Fibroblast of peridontal ligament (primary cell): ENCODE measurements around the gene CARD10.

Experiments used
- DNase-seq: peaks from one replicate; pipeline ENCODE4 v3.0.0-alpha.2; 2010; ENCODE audit errors: extremely low read depth

The CARD10 gene

DNA sequence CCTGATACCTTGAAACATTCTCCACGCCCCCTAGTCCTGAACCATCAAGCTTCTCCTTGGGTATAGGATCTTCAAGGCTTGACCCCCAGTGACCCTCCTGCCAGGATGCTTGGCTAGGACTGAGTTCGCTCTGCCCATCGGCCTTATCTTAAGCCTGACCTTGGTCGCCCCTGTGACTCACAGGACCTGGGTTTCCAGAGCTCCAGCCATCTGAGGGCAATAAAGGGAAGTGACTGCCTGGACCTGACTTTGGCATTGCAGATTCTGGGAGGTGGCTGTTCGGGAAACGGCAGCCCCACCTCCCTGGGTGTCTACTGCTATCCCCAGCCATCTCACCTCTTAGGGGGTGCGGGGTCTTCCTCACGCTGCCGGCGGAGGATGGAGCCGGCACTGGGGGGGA is 15.4 kb downstream of the CARD10 start:
- no peak for DNase-seq

DNA sequence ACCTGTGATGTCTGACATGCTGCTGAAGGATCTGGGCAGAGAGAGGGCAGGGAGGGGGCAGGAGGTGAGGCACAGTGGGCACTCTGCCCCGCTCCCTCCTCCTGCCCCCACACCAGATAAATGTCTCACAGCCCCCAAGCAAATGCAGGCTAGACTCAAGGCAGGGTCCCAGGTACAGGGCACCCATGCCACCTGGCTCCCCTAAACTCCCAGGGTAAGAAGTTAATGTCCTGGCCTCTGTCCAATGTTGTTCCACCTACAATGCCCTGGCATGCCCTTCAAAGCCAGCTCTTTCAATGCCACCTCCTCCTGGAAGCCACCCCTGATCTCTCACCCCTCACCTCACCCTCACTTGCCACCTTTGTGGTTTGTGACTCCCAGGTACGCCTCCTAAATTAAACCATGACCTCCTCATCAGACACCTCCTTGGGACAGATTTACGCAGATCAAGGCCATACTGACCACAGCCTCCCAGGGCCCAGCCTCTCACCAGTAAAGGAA is 16.0 kb downstream of the CARD10 start:
- DNase-seq: no peak

DNA sequence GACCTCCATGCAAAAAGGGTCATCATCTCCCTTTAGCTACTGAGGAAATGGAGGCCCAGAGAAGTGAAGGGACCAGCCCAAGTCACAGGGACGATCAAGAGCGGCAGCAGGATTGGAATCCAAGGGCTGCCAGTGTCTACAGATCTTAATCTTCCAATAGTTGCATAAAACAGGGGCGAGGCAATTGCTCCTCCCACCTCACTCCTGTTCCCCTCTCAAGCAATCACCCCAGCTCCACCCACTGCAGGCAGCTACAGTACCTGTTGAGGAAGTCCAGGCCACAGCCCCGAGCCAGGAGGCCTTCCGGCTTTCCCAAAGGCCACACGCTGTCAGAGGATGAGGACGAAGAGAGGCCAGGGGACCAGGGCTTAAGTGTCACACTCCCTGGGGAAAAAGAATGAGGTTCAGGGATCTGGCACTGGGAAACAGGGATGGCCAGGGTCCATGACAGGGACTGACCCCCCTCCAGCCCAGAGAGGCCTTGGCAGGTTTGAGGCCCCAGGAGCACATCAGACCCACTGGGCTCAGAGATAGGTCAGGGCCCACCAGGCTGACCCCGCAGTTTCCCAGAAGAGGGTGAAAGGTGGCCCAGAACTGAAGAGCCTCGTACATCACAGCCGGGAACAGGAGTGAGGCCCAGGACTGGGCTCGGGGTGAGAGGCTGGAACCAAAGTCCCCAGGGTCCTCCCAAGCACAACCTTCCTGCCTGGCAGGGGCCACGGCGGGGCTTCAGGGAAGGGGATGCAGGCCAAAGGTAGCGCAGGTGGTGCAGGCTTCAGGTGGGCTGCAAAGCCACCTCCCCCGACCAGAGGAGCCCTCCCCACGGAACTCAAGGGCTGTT is 16.7 kb downstream of the CARD10 start:
- no peak for DNase-seq

DNA sequence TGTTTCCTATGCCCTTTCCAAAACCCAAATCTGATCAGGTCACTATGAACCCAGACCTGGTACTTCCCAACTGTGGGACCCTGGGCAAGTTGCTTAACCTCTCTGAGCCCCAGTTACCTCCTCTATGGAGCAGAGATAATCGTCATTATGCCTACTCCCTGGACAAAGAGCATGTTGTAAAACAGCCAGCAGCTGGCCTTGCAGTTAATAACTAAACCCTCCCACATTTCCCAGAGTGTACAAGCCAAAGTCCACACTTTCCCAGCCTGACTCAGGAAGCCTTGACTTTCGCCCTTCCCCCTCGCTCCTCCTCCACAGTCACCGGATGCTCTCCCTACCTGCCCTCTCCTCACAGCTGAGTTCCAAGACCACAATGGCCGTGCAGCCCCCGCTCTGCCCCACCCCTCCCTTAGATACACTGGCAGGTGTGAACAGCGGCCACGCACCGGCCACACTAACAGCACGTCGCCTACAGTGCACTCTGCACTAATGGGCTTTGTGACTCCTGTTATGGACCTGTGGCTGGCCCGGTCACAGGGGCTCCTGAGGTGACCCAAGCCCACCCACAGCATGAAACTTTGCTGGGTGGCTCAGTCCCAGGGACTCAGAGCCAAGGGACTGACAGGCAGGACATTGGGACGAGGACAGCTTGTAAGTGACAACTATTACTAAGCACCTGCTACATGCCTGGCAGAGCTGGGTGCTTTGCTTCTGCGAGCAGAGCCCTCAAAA is 17.4 kb downstream of the CARD10 start:
- peak; percentile 74 for DNase-seq

DNA sequence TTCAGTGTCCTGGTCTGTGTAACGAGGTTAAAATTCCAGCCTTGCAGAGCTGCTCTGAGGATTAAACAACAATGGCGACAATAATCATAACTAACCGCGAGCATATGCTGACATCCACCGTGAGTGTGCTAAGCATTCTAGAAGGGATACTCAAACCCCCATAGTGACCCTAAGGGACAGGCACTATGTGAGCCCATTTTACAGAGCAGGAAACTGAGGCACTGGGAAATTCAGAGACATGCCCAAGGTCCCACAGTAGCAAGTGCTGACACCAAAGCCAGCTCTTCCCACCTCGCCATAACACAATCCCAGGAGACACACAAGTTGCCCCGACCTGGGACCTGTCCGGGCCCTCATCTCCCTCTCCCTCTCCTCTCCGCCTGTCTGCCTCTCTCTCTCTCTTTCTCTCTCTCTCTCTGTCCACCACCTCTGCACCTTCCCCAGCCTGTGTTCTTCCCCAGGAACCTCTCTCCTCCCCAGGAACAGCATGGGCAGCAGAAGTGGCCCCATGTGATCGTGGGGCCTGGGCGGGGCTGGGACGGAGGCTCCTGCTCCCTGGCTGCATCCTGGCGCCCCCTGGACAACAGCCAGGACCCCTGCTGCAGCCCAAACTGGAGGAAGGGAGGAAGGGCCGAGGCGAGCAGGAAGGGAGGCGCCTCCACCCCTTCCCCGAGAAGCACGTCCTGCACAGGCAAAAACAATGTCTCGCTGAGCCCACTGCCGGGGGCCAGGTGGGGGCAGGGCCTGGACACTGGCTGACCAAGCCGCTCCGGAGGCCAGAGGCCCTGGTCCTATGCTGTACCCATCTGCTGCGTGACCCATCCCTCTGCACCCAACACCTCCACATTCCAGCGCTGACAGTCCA is 18.2 kb downstream of the CARD10 start:
- DNase-seq: no peak

DNA sequence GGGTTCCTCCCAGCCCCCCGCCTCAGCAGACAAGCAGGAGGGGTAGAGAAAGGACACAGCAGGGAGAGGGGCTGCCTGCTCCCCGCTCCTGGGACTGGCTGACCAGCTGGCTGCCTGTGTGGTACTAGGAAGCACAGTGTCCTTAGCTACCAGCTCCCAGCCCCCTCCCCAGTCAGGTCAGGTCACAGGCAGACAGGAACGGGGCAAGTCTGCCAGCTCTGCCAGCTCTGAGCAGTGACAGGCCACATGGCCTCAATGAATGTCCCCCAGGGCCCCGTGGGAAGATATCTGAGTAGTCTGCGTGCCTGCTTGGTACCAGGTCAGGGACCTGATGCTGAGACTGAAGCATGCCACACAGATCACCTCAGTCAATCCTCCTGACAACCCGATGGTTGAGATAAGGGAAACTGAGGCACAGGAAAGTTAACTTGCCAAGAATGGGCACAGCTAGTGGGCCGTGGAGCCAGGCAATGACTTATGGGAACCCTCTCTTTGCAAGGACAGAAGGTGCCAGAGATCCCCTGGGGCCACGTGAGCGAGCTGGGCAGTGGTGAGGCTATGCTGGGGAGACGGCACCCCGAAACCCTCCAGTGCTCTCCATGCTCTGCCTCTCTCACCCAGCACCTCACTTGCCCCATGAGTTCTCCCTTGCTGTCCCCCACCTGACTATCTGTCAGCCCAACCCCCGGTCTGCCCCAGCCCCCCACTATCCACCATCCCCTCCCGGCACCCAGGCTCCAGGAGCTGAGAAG is 19.2 kb downstream of the CARD10 start:
- DNase-seq: no peak

DNA sequence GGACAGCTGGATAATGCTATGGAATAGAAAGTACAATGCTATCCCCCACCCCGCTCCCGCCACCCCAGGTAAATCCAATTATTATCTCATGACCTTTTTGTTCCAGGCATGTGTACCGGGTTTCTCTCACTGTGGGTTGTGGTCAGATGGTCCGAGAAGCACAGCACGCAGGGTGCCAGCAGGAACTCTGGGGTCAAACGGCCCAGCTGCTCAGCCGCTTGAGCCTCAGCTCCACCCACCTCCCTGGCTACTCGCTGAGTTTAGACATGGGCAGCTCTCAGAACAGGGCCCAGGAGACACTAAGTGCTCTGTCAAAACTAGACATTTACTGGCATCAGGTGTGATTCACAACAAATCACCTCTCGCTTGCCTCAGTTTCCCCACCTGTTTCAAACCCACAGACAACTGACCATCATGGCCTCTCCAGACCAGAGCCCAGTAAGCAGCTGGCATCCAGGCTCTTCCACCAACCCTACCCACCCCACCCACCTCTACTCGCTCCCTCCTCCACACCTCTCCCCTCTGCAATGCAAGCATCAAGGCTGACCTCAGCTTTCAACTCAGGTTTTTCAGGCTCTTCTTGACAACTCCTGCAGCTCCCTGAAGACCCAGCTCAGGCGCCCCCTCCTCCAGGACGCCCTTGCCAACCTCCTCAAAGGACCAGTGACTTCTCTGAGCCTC is 20.0 kb downstream of the CARD10 start:
- DNase-seq: no peak

DNA sequence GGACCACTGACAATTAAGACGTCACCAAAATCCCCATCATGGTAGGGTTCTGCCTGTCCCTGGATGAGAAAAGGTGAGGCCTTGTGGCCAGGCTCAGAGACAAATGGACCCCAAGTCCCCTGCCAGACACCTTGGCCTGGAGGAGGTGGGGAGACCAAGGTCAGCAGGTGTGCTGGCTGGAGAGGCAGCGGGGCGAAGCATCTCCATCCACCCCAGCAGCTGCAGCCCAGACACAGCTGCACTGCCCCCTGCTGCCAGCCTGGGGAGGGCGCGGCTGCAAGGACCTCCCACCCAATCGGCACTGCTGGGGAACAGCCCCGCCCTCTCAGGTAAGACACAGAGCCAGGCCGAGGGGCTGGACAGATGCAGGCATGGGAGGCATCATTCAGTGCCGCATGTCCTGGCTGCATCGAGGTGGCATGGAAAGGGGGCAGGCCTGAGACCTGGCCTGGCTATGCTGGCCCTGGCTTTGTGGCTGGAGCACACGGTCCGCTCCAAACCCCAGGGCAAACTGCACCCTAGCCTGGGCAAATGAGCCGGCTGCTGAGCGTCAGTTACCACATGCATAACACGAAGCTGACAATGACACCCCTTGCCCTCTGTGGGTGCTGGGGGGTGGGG is 20.8 kb downstream of the CARD10 start:
- DNase-seq: no peak

DNA sequence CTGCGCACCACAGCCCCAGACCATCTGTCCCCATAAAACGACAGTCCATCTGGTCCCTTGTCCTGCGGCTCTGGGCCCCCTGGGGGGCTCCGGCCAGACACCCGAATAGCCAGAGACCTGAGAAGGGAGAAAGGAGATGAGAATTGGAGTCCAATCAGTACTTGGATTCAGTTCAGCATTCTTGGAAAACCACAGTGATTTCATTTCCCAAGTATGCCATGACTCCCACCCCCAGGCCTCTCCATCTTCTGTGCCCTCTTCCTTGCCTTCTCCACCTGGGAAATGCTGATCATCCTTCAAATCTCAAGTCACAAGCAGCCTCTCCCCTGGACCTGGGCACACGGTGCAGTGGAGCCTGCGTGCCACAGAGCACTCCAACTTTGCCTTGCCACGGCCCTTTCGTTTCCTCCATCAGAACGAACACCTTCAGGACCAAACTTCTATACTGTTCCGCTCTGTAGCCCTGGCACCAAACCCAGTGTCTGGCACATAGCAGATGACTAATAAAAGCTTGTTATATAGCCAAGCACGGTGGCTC is 22.1 kb downstream of the CARD10 start:
- peak; percentile 92 for DNase-seq

DNA sequence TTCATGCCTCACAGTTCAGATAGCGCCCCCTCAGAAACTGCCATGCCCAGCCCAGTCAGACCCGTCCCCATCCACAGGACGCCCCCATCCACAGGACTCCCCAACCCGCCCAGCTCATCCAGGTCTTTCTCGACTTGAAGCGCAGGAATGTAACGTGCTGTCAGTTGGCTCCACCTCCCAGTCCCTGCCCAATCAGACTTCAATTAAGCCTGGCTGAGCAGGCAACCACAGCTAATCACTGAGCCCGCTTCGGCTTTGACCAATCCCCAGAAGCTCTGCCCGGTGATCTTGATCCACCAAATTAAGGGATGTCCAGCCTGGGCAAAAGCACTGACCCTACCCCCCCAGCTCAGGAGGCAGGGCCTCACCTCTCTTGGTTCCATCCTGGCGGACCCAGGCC is 22.6 kb downstream of the CARD10 start:
- DNase-seq: peak; percentile 54

DNA sequence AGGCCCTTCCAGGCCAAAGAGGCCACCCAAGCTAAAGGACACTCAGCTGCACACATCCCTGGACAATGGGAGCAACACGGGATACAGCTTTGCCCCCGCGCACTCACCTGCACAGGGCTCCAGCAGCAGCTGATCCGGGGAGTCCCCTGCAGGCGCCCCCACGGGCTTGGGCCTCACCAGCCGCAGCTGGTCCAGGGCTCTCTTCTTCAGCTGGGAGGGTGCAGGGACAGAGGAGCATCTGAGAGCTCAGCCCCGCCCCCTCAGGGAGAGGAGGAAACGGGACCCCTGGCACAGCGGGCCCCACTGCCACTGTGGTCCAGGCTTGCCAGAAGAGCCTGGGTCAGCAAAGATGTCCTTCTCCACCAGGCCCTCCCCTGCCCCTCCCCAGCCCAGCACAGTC is 25.2 kb downstream of the CARD10 start:
- DNase-seq: no peak

DNA sequence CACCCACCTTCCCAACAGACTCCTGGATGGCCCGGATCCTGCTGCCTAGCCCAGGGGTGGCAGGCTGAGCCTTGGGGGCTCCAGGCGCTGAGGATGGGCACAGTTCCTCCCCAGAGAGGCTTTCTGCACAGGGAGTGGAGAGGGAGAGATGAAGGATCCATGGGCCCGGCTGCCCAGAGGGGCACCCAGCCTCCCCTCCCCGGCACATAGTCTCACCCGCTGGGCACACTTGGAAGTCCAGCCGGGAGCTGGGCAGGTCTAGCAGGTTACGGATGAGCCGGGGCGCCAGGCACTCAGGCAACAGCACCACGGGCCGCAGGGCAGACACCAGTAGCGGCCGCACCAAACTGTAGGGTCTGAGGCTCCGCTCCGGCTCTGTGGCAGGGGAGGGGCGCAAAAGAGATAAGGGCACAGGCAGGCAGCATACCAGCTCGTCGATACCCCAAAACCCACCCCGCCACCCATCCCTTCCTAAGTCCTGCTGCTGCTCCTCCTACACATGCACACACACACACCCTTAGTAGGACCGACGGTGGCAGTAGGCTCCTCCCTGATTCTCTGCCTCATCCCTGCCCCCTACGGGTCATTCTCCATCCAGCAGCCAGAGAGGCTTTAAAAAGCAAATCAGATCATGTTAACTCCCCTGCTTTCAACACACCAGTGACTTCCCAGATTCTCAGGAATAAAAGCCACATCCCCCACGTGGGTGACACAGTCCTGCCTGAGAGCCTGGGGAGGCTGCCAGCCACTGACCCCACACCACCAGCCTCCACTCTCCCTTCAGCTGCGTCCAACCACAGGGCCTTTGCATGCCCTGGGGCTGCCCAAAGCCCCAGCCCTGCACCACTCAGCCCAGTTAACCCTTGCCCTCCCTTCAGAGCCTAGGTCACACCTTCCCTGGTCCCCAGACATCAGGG is 26.5 kb downstream of the CARD10 start:
- DNase-seq: peak; percentile 62

DNA sequence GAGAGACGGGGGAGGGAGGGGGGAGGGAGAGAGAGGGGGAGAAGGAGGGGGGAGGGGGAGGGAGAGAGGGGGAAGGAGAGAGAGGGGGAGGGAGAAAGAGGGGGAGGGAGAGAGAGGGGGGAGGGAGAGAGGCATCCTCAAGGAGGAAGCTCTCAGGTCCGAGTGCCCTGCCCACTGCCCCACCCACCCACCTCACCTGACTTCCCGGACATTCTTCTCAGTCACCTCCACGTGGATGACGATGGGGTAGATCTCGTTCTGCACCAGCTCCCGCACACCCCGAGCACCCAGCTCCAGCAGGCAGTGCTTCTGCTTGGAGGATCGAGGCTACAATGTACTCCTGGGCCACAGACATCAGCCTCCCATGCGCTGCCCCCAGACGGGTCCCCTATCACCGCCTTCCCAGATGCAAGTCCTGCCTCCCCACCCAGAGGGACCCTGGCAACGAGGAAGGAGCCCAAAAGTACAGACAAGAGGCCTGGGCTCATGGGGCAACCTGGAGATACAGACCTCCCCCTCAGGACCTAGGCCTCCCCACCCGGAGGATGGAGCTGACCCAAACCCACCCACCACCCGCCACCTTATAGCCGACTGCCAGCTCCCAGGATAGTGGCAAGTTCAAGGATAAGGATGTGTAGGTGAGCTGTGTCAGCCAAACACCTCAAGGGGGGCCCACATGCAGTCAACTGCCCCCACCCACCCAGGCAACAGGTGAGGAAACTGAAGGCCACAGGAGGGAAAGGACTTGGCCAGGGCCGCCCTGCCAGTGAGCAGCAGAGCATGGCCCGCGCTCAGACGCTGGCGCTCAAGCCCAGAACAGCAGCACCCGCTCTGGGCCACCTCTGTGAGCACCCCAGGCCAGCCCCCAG is 27.4 kb downstream of the CARD10 start:
- DNase-seq: no peak

DNA sequence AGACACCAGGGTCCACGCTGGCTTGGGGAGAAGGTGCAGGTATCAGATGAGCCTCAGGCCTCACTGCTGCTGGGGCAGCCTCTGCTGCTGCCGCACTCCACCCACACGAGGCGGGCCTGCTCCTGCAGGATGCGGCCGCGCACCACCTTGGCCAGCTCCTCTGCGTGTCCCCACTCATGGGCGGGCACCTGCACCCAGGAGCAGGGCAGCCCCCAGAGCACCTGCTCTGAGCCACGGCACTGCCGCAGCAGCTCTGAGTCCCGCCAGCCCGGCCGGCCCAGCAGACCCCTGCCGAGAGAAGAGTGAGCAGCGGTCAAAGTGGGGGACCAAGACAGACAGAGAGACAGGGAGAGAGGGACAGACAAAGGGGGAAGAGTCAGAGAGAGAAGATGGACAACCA is 28.1 kb downstream of the CARD10 start:
- DNase-seq: no peak

DNA sequence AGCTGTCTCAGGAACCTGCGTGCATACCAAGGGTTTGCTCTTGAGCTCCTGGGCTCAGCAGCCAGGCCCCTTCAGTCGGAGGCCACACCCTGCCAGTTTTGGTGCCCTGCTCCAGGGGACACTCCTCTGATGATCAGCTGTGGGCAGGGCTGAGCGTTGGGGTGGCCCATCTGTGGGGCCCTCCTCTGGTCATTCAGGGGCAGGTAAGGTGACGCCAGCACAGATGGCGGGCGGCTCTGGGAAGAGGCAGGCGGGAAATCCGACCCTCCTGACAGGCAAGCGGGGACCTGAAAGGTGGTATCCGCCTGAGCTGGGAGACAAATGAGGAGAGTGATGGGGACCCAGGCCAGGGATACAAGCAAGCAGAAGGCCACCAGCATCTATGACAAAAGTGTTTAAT is 29.2 kb downstream of the CARD10 start:
- no peak for DNase-seq

DNA sequence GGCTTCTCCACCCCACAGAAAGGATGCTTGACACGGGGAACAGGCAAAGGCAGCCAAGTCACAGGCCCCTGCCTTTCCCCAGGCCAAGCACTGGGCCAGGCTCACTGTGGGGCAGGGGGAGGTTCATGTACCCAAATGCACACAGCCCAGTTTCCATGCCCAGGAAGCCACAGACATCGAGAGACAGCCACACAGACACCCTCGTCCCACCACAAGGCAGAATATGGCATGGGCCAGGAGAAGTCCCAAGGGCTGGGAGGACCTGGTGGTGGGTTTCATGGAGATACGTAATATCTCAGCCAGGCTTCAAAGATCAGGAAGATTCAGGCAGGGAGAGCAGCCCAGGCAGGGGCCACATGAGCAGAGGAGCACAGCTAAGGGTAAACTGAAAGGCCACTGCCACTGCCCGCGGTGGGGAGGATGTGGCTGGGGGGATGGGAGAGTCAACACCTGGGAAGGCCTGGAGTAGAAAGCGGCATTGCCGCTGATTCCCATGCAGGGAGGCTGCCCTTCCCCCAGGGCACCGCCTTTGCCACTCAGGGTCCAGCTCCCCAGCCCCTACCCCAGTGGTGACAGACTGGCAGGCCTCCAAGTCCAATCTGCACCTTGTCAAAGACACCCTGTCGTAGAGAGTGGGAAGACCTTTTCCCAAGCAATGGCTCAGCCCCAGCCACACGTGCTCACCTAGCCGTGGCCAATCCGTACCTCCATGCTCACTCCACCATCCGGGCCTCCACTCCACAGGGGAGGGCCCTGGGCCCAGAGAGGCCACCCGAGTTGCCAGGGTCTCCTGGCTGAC is 30.7 kb downstream of the CARD10 start:
- no peak for DNase-seq

DNA sequence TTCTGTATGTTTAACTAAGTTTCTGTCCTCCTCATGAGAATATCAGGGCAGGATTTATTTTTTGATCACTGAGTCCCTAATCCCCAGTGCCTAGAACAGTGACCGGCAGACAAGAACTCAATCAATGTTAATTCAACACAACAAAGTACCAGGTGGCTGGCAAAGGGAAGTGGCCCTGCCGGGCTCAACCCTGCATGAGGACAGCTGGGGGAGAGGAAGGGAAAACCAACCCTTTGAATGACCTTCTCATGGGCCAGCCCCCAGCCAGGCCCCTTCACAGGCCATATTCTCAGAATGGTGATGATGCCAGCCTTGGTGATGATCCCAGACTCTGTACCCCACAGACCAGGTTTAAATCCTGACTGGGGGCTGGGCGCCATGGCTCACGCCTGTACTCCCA is 31.6 kb downstream of the CARD10 start:
- DNase-seq: no peak
